A549 (cell line): Measurements from ENCODE around the gene FAM216A. TPM values are rescaled to one million over a fixed set of nuclear protein-coding genes. Genes with fewer than 3 reads are reported as not detected.

Experiments used
- ATAC-seq, 2 experiments: fragments of 200-7000 bp in 1 of 2; fragments of >200 bp in 1 of 2; cut with Nextera tagmentation in 1 of 2; cut with Tn5 transposase in 1 of 2; 3 replicates each; pipeline versions ENCODE4 v1.8.0 to v1.9.1; 2018 to 2020; ENCODE audit warnings: mild to moderate bottlenecking in 1 of 2, moderate library complexity in 1 of 2
- CTCF ChIA-PET: fragments of 300-600 bp; sonication (Branson Sonifier 250); formaldehyde crosslinking; extraction: SDS; loops from one replicate; lab custom pipeline; 2021; ENCODE audit warnings: antibody characterized with exemption, inconsistent platforms; lab: Yijun Ruan, JAX
- POLR2A ChIA-PET: fragments of 350-600 bp; formaldehyde crosslinking; extraction: SDS; loops from one replicate; lab custom pipeline; 2021; ENCODE audit warnings: antibody characterized with exemption, inconsistent platforms; lab: Yijun Ruan, JAX
- DNase-seq, 2 experiments: peaks; one replicate each; pipeline versions ENCODE4 v3.0.0 to v3.0.0-alpha.2; 2011 to 2016; ENCODE audit warnings: low read depth in 1 of 2, low spot score in 1 of 2
- FAIRE-seq: peaks from 2 replicates; lab custom pipeline; 2011; peaks lifted over from hg19 to GRCh38; lab: Jason Lieb, UNC
- H3K27ac ChIP-seq, 2 experiments: fragments of >200 bp; sonication (Bioruptor Twin); formaldehyde crosslinking; 3 replicates each; pipeline ENCODE4 v1.5.1; 2016 to 2017
- H3K4me1 ChIP-seq: fragments of >200 bp; sonication (Bioruptor Twin); formaldehyde crosslinking; 3 replicates; pipeline ENCODE4 v1.6.1; 2016
- H3K4me2 ChIP-seq: fragments of >200 bp; sonication (Bioruptor Twin); formaldehyde crosslinking; 3 replicates; pipeline ENCODE4 v1.6.1; 2016
- H3K4me3 ChIP-seq: fragments of >200 bp; sonication (Bioruptor Twin); formaldehyde crosslinking; 3 replicates; pipeline ENCODE4 v1.5.1; 2016
- H3K9me3 ChIP-seq: fragments of >200 bp; sonication (Bioruptor Twin); formaldehyde crosslinking; 3 replicates; pipeline ENCODE4 v1.6.1; 2016
- BHLHE40 ChIP-seq: IDR thresholded peaks from 2 replicates; pipeline ENCODE4 v1.6.1; 2012; ENCODE audit warnings: low read depth, low read length, inconsistent platforms
- CBX2 ChIP-seq: fragments of 200-600 bp; sonication (generic); IDR thresholded peaks from 2 replicates; pipeline ENCODE4 v1.6.1; 2016; ENCODE audit warnings: low read depth, mild to moderate bottlenecking, borderline replicate concordance
- EHF ChIP-seq: fragments of 250-450 bp; sonication (Bioruptor Pico); IDR thresholded peaks from 2 replicates; pipeline ENCODE4 v1.5.0; 2020; ENCODE audit warnings: mild to moderate bottlenecking
- EP300 ChIP-seq, 2 experiments: fragments of >200 bp; sonication (Bioruptor Twin); formaldehyde crosslinking; IDR thresholded peaks; 2 replicates in 1 of 2; 3 replicates in 1 of 2; pipeline ENCODE4 v1.6.1; 2016 to 2017
- FOSB ChIP-seq: fragments of 250-450 bp; sonication (Bioruptor Pico); IDR thresholded peaks from 2 replicates; pipeline ENCODE4 v1.5.0; 2020; ENCODE audit warnings: mild to moderate bottlenecking, moderate library complexity
- FOSL2 ChIP-seq, 2 experiments: fragments of 450-650 bp in 1 of 2; fragments of >200 bp in 1 of 2; sonication (Bioruptor Twin) in 1 of 2; formaldehyde crosslinking; IDR thresholded peaks; 2 replicates each; pipeline versions ENCODE4 v1.5.0 to v1.6.1; 2016 to 2020; ENCODE audit warnings: mild to moderate bottlenecking in 1 of 2, moderate library complexity in 1 of 2
- GATA3 ChIP-seq: IDR thresholded peaks from 2 replicates; pipeline ENCODE4 v1.6.1; 2012; ENCODE audit warnings: borderline replicate concordance
- HOXA7 ChIP-seq: fragments of 250-450 bp; sonication (Bioruptor Pico); IDR thresholded peaks from 2 replicates; pipeline ENCODE4 v1.5.0; 2020; ENCODE audit warnings: mild to moderate bottlenecking, moderate library complexity
- JUN ChIP-seq, 2 experiments: fragments of >200 bp; sonication (Bioruptor Twin); formaldehyde crosslinking; IDR thresholded peaks; 2 replicates in 1 of 2; 3 replicates in 1 of 2; pipeline ENCODE4 v1.6.1; 2016 to 2017
- JUNB ChIP-seq: fragments of >200 bp; sonication (Bioruptor Twin); formaldehyde crosslinking; IDR thresholded peaks from 2 replicates; pipeline ENCODE4 v1.6.1; 2016
- KDM1A ChIP-seq: fragments of 200-600 bp; sonication (generic); IDR thresholded peaks from 2 replicates; pipeline ENCODE4 v1.6.1; 2016; ENCODE audit warnings: low read depth, mild to moderate bottlenecking
- MAFK ChIP-seq: fragments of 450-650 bp; IDR thresholded peaks from 2 replicates; pipeline ENCODE4 v1.6.1; 2014; ENCODE audit not compliant: partially characterized antibody
- NFE2L2 ChIP-seq: fragments of 150-350 bp; conservative IDR thresholded peaks from 2 replicates; pipeline ENCODE4 v1.6.1; 2014; ENCODE audit warnings: low read length
- PHF8 ChIP-seq: fragments of 200-600 bp; sonication (generic); IDR thresholded peaks from 2 replicates; pipeline ENCODE4 v1.6.1; 2016; ENCODE audit warnings: low read depth, mild to moderate bottlenecking, antibody characterized with exemption, moderate library complexity, borderline replicate concordance
- POLR2AphosphoS2 ChIP-seq: conservative IDR thresholded peaks from 2 replicates; pipeline ENCODE4 v1.6.1; 2012; ENCODE audit warnings: low read length, improper control_type of control experiment, inconsistent platforms
- RAD21 ChIP-seq, 2 experiments: fragments of >200 bp in 1 of 2; sonication (Bioruptor Twin) in 1 of 2; formaldehyde crosslinking in 1 of 2; IDR thresholded peaks in 1 of 2; conservative IDR thresholded peaks in 1 of 2; 2 replicates in 1 of 2; 3 replicates in 1 of 2; pipeline ENCODE4 v1.6.1; 2012 to 2018; ENCODE audit warnings: inconsistent platforms in 1 of 2
- SMC3 ChIP-seq: fragments of >200 bp; sonication (Bioruptor Twin); formaldehyde crosslinking; IDR thresholded peaks from 3 replicates; pipeline ENCODE4 v1.6.1; 2018; ENCODE audit warnings: inconsistent platforms
- TFCP2L1 ChIP-seq: fragments of 250-450 bp; sonication (Bioruptor Pico); IDR thresholded peaks from 2 replicates; pipeline ENCODE4 v1.5.0; 2021; ENCODE audit warnings: mild to moderate bottlenecking
- TP53 ChIP-seq: fragments of 250-450 bp; sonication (Bioruptor Pico); IDR thresholded peaks from 2 replicates; pipeline ENCODE4 v1.5.0; 2021; ENCODE audit warnings: mild to moderate bottlenecking, moderate library complexity
- ZNF302 ChIP-seq: fragments of 250-450 bp; sonication (Bioruptor Pico); IDR thresholded peaks from 2 replicates; pipeline ENCODE4 v1.9.0; 2021; ENCODE audit warnings: inconsistent platforms, mild to moderate bottlenecking, moderate library complexity
- WGBS: methylation state at CpG from one replicate; pipeline ENCODE4 v1.1.6; 2017; ENCODE audit errors: missing lambda C conversion rate; 5-methylcytosine and 5-hydroxymethylcytosine counted together
- polyA plus RNA-seq, 4 experiments: library from polyadenylated mRNA; depleted of rRNA in 3 of 4; stranded (reverse); fragments of >200 nt; fragmentation: RNase III in 1 of 4; extraction: RNeasy Plus Mini Kit Qiagen cat#74134 plus additional on column Dnase treatment in 1 of 4; gene quantifications; 2 replicates in 3 of 4; 3 replicates in 1 of 4; pipeline ENCODE4 v1.2.3, GENCODE V29; 2011 to 2017
- TF ChIP-seq, protein P1 (sequence below): fragments of >200 bp; sonication (Bioruptor Twin); formaldehyde crosslinking; IDR thresholded peaks from 2 replicates; pipeline ENCODE4 v1.6.1; 2016
- TF ChIP-seq, protein P2 (sequence below): IDR thresholded peaks from 2 replicates; pipeline ENCODE4 v1.6.1; 2012
- TF ChIP-seq, protein P3 (sequence below): IDR thresholded peaks from 2 replicates; pipeline ENCODE4 v1.6.1; 2012
- TF ChIP-seq, protein P4 (sequence below): IDR thresholded peaks from 2 replicates; pipeline ENCODE4 v1.6.1; 2012; ENCODE audit warnings: low read depth, borderline replicate concordance
- TF ChIP-seq, protein P5 (sequence below): fragments of >200 bp; sonication (Bioruptor Twin); formaldehyde crosslinking; IDR thresholded peaks from 3 replicates; pipeline ENCODE4 v1.5.1; 2016

The FAM216A gene
- polyA plus RNA-seq, 2 of the 4 experiments (the other 2 are of a cell fraction): 18.1 to 40.6 TPM

DNA sequence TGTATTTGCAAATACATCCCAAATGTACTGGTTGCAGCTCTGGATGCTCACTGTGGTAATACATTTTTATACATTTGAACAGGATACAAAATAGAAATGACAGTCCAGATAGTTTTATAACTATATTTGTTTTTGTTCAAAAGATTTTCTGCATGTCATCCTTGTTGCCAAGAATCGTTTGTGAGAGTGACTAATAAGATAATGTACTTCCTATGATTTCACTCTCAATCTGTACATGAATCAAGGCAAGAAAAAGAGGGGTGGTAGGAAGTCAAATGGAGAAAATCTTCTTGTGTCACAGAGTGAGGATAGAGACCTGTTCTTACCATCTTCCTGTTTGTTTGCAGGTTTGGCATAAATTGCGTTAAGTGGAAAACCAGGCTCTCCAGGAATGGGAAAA lies 32.4 kb upstream of the FAM216A start:
- no peak for DNase-seq
- CTCF ChIA-PET: no interaction called here

DNA sequence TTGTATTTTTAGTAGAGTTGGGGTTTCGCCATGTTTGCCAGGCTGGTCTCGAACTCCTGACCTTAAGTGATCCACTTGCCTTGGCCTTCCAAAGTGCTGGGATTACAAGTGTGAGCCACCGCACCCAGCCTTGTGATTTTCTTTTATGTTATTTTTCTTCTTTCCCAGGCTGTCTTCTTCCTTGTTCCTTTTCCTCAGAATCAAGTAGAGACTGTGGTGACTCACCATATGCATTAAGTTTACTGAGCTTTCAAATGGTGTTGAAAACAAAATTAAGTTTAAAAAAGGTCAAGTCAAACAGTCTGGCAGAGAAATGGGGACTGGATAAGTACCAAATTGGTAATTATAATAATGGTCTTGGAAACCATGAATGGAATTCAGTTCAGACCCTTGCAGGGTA lies 24.2 kb upstream of the FAM216A start:
- WGBS: 95% methylated on average over 3 of the region's 3 CpGs
- Histone ChIP-seq H3K4me1 (peaks cover 13% of the 10 kb centered on the region; the same call in 1 of the 3 replicates), H3K27ac (no peak overlapping the region), H3K4me2 (no peak overlapping the region), H3K4me3 (no peak overlapping the region), H3K9me3 (no peaks in the 10 kb centered on the region)
- CTCF ChIA-PET: interaction anchor here (1.8 kb wide), 1 partner anchor 13 kb away, joined by 7 read pairs; no protein-coding TSS in a partner anchor
- DNase-seq (no peak), FAIRE-seq (no peak), ATAC-seq (no peak)
- no peak for TF ChIP-seq EHF (CRISPR knock-in tag)
- no peak for TF ChIP-seq FOSB (CRISPR knock-in tag)
- no peak for TF ChIP-seq HOXA7
- TF ChIP-seq TFCP2L1 (CRISPR knock-in tag): no peak
- TF ChIP-seq ZNF302 (CRISPR knock-in tag): no peak
- TF ChIP-seq, protein P1, sequence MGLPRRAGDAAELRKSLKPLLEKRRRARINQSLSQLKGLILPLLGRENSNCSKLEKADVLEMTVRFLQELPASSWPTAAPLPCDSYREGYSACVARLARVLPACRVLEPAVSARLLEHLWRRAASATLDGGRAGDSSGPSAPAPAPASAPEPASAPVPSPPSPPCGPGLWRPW: no peak
- TF ChIP-seq JUN (IDR thresholded peaks at IDR 0.05): no peak
- no peak for TF ChIP-seq JUNB
- no peak for TF ChIP-seq KDM1A
- no peak for TF ChIP-seq SMC3
- TF ChIP-seq MAFK: no peak
- TF ChIP-seq, protein P2, sequence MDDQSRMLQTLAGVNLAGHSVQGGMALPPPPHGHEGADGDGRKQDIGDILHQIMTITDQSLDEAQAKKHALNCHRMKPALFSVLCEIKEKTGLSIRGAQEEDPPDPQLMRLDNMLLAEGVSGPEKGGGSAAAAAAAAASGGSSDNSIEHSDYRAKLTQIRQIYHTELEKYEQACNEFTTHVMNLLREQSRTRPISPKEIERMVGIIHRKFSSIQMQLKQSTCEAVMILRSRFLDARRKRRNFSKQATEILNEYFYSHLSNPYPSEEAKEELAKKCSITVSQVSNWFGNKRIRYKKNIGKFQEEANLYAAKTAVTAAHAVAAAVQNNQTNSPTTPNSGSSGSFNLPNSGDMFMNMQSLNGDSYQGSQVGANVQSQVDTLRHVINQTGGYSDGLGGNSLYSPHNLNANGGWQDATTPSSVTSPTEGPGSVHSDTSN: no peak
- no peak for TF ChIP-seq FOSL2 (IDR thresholded peaks at IDR 0.05)
- TF ChIP-seq FOSL2 (CRISPR knock-in tag; IDR thresholded peaks at IDR 0.05): no peak
- no peak for TF ChIP-seq RAD21 (conservative IDR thresholded peaks at IDR 0.05 in 1 of 2, IDR thresholded peaks at IDR 0.05 in 1 of 2)
- POLR2A ChIA-PET: no interaction called here

More for the DNA sequence above, 32.4 kb upstream of the FAM216A start:
- Histone ChIP-seq H3K27ac (no peak overlapping the region), H3K4me3 (no peak overlapping the region), H3K4me2 (no peak overlapping the region), H3K4me1 (0 out of 3 replicates have a peak, but pooled peaks cover 3% of the 10 kb centered on the region), H3K9me3 (no peaks in the 10 kb centered on the region)
- WGBS: 53% methylated on average over 2 of the region's 2 CpGs
- POLR2A ChIA-PET: no interaction called here
- ATAC-seq: no peak
- no peak for FAIRE-seq
- TF ChIP-seq NFE2L2: no peak
- no peak for TF ChIP-seq GATA3
- TF ChIP-seq JUNB: no peak
- TF ChIP-seq, protein P3, sequence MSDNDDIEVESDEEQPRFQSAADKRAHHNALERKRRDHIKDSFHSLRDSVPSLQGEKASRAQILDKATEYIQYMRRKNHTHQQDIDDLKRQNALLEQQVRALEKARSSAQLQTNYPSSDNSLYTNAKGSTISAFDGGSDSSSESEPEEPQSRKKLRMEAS: no peak
- TF ChIP-seq PHF8: no peak
- TF ChIP-seq BHLHE40: no peak
- TF ChIP-seq, protein P2: no peak
- TF ChIP-seq, protein P4, sequence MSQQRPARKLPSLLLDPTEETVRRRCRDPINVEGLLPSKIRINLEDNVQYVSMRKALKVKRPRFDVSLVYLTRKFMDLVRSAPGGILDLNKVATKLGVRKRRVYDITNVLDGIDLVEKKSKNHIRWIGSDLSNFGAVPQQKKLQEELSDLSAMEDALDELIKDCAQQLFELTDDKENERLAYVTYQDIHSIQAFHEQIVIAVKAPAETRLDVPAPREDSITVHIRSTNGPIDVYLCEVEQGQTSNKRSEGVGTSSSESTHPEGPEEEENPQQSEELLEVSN: no peak
- TF ChIP-seq, protein P5, sequence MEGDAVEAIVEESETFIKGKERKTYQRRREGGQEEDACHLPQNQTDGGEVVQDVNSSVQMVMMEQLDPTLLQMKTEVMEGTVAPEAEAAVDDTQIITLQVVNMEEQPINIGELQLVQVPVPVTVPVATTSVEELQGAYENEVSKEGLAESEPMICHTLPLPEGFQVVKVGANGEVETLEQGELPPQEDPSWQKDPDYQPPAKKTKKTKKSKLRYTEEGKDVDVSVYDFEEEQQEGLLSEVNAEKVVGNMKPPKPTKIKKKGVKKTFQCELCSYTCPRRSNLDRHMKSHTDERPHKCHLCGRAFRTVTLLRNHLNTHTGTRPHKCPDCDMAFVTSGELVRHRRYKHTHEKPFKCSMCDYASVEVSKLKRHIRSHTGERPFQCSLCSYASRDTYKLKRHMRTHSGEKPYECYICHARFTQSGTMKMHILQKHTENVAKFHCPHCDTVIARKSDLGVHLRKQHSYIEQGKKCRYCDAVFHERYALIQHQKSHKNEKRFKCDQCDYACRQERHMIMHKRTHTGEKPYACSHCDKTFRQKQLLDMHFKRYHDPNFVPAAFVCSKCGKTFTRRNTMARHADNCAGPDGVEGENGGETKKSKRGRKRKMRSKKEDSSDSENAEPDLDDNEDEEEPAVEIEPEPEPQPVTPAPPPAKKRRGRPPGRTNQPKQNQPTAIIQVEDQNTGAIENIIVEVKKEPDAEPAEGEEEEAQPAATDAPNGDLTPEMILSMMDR: no peak
- no peak for TF ChIP-seq KDM1A
- no peak for TF ChIP-seq EP300 (IDR thresholded peaks at IDR 0.05)
- no peak for TF ChIP-seq JUN (IDR thresholded peaks at IDR 0.05)
- no peak for TF ChIP-seq HOXA7
- no peak for TF ChIP-seq TP53 (CRISPR knock-in tag)
- no peak for TF ChIP-seq CBX2
- no peak for TF ChIP-seq POLR2AphosphoS2
- TF ChIP-seq, all 56 proteins: peak for 0
